ENCODE measurements around the gene CR1L.
"Not testable (repeated sequence)": the region's sequence is repeated elsewhere in the genome, so short reads cannot be mapped to it uniquely, and the experiment has no call there.

Gene CR1L

DNA sequence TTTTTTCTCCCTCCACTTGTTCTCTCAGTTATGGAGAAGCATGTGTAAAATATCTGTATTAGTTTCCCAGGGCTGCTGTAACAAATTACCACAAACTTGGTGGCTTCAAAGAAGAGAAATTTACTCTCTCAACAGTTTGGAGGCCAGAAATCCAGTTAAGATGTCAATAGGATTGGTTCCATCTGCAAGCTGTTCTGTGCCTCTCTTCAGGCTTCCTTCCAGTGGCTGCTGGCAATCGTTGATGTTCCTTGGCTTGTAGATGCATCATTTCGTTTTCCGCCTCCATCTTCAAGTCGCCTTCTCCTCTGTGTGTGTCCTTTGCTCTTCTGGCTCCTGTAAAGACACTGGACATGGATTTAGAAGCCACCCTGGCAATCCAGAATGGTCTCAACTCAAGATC lies 45.6 kb downstream of the CR1L start:
- not testable (repeated sequence) for DNase-seq

- no peak for DNase-seq
Measured at GRCh38 chr1:207691010-207691409, 46.1 kb downstream of the CR1L start.

GRCh38 chr1:207691841-207692240 lies 46.9 kb downstream of the CR1L start:
- no peak for DNase-seq

DNA sequence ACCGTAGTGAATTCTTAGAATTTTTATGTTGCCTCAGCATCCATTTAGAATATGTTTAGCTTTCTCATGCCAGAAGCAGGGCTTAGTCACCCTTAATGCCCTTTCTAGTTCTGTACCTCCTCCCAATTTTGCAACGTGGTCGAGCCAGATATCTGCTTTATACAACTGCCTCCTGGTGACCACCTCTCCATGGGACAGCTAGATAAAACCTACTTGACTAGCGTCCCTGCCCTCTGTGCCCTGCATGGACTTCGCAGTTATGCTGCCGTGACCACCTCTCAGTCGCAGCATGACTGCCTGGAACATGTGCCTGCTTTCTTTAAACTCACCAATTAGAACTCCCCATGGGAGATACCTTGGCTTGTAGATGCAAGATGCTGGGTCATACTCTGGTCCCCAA lies 47.4 kb downstream of the CR1L start:
- not testable (repeated sequence) for DNase-seq

- DNase-seq, result no peak
Measured at GRCh38 chr1:207695891-207696290, 51.0 kb downstream of the CR1L start.

- DNase-seq, result peak in 1 of 2 experiments; percentile 42
Measured at GRCh38 chr1:207698822-207699483, 54.0 kb downstream of the CR1L start.

GRCh38 chr1:207702317-207702716 lies 57.4 kb downstream of the CR1L start:
- DNase-seq, result no peak

- DNase-seq, result no peak
Measured at GRCh38 chr1:207703712-207704111, 58.8 kb downstream of the CR1L start.

DNA sequence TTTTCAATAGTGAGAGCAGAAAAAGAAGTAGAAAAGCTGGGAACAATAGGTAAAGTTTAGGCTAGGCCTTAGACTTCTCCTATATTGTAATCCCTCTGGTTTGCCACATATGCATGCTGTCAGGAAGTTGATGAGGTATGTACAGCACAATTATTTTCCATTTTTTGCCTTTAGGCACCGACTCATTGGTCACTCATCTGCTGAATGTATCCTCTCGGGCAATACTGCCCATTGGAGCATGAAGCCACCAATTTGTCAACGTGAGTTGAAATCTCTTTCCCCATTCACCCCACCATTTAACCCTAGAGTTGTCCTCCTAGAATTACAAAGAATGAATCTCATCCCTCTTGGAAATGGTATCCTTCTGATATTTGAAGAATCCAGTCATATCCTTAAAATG lies 63.1 kb downstream of the CR1L start:
- DNase-seq, result not testable (repeated sequence)

DNA sequence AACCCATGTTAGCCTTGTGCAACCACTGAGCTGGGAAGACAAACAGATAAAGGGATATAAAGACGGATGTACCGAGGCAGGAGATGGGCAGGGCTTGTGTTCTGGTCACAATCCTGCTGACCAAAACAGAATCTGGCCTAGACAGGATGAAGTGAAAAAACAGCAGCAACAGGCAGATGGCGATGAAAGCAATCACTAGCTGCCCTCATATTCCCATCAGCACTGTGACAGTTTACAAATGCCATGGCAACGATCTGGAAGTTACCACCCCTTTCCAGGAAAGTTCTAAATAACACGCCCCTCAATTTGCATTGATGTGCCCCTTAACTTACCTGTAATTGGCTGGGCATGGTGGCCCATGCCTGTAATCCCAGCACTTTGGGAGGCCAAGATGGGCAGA lies 66.4 kb downstream of the CR1L start:
- peak in 1 of 2 experiments; percentile 24 for DNase-seq

DNA sequence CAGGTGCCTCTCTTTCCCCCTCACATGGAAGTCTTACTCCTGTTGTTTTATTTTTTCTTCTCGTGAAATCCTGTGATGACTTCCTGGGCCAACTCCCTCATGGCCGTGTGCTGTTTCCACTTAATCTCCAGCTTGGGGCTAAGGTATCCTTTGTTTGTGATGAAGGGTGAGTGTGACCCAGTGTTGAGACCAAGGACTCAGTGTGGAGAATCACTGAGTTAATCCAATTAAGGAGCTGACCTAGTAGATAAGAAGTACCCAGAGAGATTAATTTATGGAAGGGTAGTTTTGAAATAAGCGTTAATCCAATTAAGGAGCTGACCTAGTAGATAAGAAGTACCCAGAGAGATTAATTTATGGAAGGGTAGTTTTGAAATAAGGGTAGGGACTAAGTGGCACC lies 67.8 kb downstream of the CR1L start:
- DNase-seq, result not testable (repeated sequence)

GRCh38 chr1:207713529-207713928 lies 68.6 kb downstream of the CR1L start:
- DNase-seq, result no peak

GRCh38 chr1:207719234-207719633 lies 74.3 kb downstream of the CR1L start:
- no peak for DNase-seq

DNA sequence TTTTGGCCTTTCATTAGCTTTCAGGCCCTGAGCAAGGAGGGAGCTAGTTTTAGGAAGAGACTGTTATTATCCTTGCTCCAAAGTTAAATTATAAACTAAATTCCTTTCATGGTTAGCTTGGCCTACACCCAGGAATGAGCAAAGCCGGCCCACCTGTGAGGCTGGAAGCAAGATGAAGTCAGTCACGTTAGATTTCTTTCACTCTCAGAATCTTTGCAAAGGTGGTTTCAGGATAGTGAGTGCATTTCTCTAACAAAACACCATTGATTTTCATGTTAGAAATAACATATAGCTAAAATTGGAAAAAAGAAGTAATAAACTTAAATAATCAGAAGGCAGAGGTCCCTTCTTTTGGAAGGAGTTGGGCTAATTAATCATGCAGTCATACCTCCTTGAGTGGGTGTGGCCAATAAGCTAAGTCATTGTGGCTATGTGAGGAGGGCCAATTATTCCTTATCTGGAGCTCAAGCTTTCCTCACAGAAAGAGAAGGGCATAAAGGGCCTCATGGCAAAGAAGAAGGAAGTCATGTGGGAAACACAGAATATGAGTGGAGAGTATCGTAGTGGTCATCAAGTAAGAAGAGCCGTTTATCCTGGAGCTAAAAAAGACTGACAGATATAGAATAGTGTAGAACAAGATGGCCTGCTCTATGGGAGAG lies 83.4 kb downstream of the CR1L start:
- DNase-seq, result not testable (repeated sequence)

DNA sequence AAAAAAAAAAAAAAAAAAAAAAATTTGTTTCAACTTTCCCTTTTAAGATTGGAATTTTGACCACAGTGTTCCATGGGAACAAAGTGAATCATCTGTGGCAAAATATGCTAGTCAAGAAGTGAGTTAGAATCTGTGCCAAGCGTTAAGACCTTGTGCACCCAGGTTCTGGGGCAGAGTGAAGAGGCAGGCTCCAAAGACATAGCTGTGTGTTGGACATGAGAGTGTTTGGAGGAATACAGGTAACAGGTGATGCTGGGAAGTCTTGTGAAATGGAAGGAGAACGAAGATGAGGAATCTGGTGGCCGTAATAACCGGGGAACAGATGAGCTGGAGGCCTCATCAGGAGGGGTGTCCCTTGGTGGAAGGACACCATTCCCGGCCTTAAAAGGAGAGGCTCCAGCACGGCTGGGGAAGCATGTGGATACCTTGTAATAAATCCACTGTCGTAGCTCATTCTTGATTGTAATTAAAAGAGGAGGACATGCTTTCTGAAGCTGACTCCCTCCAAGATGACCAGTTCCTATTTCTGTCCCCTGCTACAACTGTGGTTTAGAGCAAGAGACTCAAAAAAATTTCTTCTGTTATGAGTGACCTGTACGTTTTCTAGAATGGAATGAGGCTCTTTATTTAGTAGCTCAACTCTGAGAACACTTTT lies 92.7 kb downstream of the CR1L start:
- DNase-seq, result not testable (repeated sequence)

DNA sequence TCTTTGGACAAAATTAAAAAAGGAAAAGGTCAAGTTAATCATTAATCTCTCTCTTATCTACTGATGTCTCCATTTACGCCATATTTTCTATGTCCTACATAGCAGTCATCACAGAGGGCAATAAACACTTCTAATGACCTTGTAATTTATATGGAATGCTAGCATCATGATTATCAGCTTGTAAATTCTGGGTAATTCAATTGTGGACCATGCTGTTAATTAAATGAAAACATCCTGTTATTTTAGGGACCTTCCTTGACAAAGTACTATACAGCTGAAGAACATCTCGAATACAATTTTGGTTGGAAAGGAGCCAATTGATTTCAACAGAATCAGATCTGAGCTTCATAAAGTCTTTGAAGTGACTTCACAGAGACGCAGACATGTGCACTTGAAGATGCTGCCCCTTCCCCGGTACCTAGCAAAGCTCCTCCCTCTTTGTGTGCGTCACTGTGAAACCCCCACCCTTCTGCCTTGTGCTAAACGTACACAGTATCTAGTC lies 93.3 kb downstream of the CR1L start:
- not testable (repeated sequence) for DNase-seq

GRCh38 chr1:207740207-207740606 lies 95.3 kb downstream of the CR1L start:
- DNase-seq, result no peak

GRCh38 chr1:207742850-207743555 lies 98.1 kb downstream of the CR1L start:
- no peak for DNase-seq

DNA sequence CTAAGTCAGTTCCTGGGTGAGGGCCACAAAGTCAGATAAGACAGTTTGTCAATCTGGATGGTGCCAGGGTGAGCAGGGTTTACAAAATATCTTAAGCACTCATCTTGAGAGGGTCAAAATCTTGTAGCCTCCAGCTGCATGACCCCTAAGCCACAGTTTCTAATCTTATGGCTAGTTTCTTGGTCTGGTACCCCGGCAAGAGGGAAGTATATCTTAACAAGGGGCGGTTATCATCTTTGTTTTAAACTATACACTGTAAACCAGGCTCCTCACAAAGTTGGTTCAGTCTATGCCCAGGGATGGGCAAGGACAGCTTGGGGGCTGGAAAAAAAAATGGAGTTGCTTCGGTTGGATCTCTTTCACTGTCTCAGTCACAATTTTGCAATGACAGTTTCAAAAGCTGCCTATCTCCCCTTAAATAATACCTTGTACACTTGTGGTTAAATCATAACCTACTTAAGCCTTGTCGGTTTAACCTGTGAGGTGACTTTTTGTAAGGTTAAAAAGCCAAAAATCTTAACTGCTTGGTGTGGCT lies 99.1 kb downstream of the CR1L start:
- DNase-seq, result no peak

DNA sequence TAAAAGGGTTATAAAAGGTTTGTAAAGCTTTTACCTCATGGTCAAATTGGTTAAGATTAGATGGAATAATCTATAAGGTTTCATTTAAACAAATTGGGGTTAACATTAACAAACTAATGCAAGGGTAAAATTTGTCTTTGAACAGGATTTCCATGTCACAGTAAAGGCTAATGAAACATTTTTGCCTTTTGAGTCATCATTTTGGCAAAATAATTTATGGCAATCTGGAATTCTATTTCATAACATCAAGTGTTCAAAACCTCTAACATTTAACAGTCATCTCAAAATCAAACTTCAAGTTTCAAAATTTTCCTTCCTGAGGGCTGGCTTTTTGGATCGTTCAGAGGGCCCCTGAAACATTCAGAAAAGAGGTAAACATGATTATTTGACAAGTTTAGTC lies 100.4 kb downstream of the CR1L start:
- no peak for DNase-seq

GRCh38 chr1:207745839-207746767 lies 101.2 kb downstream of the CR1L start:
- no peak for DNase-seq
